Stimulated activated CD4-positive, alpha-beta T cell treated with anti-CD3 and anti-CD28 coated beads, TNF-alpha, amount 100 ng/mL, for 48 hours (primary cell): ENCODE data around the gene WDR90.

Experiments used
- DNase-seq, 3 donors: peaks; one replicate each; pipeline ENCODE4 v3.0.0-alpha.2; 2020; ENCODE audit warnings: low read depth in 3 of 3

The WDR90 gene

DNA sequence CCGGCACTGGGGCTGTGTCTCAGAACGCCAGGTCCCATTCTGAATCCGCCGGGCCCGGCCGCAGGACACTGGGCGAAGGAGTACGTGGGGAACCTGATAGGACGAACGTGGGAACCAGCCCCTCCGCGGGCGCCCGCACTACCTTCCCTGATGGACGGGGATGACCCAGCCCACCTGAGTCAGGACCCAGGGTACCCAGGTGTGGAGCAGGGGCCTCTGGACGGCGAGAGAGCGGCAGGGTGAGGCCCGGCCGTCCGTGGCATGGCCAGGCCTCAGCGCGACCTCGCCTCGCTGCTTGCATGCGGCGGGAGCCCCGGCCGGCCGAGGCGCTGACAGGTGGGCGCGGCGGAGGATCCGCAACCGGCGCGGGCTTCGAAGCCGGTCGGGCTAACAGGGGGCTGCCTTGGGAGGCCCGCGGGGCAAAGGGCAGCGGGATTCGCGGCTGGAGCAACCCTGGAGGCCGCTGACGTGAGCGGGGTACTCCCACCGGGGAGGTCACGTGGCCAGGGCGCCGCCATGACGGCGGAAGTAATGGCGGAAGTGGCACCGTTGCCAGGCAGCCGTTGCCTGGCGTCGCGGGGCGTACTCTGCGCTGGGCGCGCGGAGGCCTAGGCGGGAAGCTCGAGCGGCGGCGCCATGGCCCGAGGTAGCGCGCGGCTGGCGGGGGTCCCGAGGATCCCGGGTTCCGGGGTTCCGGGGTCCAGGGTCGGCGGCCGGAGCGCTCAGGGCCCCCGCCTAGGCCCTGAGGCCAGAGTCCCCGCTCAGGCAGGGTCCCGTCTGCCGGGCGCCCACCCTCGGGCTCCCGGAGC is at the start of gene WDR90:
WDR90 (plus strand) TSS at position 585 of the 809 bp plus-strand sequence; CDS start at position 637, 52 bp downstream.
- peak; percentile 87 to 94 (median 88) for DNase-seq

- no peak for DNase-seq
Observed at GRCh38 chr16:600781-601180, 48.4 kb upstream of the WDR90 start.

DNA sequence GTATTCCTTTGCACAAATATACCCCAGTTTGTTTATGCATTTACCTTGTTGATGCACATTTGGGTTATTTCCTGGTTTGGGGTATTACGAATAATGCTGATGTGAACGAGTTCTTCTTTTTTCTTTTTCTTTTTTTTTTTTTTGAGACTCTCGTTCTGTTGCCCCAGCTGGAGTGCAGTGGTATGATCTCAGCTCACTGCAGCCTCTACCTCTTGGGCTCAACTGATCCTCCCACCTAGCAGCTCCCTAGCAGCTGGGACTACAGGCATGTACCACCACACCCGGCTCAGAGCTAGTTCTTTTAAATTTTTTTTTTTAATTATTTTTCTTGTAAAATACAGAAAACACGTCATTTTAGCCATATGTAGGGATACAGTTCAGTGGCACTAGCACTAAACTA is 45.2 kb upstream of the WDR90 start:
- no peak for DNase-seq

DNA sequence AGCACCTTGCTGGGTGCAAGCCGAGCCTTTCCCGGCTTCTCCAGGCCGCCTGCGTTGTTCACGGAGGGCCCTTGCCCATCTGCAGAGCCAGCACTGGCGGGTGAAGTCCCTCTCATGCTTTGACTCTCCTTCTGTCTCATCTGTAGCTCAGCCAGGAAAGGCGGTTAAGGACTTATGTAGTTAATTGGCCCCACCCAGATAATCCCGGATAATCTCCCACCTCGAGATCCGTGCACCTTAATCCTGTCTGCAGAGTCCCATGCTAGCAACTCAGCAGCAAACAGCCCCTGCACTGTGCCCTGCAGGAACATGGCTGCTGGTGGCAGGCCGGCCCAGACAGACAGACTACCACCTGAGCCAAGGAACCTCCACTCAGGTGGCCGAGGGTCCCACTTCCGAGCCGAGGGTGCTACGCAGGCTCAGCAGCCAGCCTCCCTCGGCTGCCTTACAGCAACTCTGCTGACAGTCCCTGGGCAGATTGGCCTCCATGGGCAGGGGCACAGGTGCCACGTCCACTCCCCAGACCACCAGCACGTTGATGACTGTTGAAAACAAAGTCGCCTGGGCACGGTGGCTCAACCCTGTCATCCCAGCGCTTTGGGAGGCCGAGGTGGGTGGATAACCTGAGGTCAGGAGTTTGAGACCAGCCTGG is 42.4 kb upstream of the WDR90 start:
- no peak for DNase-seq

DNA sequence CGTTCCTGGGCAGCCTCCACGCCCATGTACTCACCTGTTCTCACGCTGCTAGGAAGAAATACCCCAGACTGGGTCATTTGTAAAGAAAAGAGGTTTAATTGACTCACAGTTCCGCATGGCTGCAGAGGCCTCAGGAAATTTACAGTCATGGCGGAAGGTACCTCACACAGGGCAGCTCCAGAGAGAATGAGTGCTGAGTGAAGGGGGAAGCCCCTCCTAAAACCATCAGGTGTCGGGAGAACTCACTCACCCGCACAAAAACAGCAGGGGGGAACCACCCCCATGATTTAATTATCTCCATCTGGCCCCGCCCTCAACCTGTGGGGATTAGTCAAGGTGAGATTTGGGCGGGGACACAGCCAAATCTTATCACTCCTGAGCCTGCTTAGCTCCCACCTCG is 41.1 kb upstream of the WDR90 start:
- DNase-seq, result peak; percentile 24 to 66 (median 53)

DNA sequence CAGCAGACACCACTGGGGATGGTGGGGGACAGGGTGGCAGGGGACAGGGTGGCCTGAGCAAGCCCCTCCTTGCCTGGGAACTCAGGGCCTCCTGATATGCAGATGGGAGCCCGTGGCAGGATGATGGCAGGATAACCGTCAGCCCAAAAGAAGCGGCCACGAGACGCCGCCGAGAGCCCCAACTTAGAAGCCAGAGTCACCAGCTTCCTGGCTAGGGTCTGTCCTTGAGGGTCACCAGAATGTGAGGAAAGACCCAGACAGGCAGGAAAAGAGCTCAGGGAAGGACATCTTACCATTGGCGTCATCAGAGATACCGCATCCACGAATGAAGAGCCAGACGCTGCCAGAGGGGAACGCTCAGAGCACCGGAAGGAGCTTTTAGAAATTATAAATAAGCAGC is 39.8 kb upstream of the WDR90 start:
- no peak for DNase-seq

DNA sequence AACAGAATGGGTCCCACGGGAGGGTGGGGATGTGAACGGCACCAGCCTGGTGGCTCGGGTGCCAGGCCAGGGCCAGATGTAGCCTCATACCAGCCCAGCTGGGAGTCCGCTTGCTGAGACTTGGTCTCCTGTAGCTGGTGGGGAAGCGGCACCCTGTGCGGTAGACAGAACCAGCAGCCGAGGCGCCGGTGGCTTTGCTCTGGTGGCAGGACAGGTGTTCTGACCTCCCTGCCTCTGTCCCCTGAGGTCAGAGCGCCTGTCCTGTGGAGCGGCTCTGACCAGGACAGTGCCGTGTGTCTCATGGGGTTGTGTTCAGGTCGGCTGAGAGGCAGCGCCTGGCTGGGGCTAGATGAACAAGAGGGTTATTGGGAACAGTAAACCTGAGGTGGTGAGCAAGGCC is 39.2 kb upstream of the WDR90 start:
- DNase-seq, result no peak

GRCh38 chr16:610513-611381 is 38.4 kb upstream of the WDR90 start:
- DNase-seq, result peak; percentile 44 to 51 (median 50)

DNA sequence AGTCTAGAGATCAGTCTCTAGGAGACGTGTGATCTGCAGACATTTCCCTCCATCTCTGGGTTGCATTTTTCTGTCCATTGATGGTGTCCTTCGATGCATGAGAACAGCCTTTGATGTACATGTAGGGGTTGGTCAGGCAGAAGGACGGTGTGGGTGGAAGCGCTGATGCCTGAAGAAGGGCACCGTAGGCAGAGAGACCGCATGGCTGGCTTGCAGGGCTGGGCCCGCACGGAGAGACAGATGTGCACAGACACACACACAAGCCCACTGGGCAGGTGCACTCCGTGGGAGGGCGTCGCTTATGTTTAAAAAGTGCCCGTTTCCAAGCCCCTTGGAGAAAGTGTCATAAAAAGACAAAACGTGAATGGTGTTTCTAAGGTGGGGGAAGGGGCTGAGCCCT is 34.0 kb upstream of the WDR90 start:
- DNase-seq, result no peak

DNA sequence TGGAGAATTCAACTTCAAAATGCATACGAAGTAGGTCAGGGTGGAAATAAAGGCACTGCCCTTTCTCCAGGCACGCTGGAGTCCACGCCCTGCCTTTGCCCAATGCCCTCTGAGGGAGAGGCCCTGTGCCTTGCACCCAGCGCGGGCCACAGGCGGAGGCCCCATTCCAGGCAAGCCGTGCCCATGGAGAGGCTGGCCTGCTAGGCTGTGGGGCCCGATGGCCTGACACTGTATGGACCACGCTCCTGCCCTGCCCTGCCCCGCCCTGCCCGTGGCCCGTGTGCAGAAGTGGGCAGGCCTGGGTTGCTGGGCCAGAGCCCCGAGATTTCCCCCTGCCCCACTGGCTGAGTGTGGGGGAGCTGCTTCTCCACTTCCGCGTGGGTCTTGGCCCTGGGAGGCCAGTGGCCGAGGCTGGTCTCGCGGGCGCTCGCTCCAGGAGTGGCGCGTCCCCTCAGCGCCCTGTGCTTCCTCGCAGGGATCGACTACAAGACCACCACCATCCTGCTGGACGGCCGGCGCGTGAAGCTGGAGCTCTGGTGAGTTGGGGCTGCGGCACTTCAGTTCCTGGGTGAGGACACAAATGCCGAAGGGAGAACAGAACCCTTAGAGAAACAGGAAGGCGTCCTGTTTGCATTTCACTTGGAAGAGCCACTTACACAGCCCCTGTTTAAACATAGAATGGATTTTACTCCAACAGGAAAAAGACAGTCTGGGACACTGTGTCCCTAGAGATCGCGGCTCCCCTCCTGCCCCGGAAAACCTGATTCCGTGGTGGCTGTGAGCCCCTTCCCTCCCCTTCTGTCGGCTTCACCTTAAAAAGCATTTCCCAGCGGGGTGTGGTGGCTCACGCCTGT is 32.2 kb upstream of the WDR90 start:
- no peak for DNase-seq

DNA sequence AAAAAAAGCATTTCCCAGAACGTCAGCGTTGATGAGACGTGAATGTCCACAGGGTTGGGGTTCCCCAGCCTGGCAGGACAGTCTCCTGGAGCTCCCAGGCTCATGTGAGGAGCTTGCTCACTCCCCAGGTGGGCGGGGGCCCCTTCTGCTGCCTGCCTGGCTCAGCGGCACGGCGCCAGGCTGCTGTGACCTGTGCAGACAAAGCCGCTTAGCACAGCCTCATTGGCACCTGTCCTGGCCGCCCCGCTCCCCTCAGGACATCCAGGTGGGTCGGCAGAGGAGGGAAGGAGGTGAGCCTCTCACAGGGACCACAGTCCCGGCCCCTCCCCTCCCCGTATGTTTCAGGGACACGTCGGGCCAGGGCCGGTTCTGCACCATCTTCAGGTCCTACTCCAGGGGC is 31.3 kb upstream of the WDR90 start:
- no peak for DNase-seq

GRCh38 chr16:619476-620100 is 29.6 kb upstream of the WDR90 start:
- DNase-seq, result no peak

GRCh38 chr16:620700-621525 is 28.3 kb upstream of the WDR90 start:
- no peak for DNase-seq

- no peak for DNase-seq
Observed at GRCh38 chr16:621526-622105, 27.5 kb upstream of the WDR90 start.

GRCh38 chr16:622920-623280 is 26.3 kb upstream of the WDR90 start:
- DNase-seq, result no peak

DNA sequence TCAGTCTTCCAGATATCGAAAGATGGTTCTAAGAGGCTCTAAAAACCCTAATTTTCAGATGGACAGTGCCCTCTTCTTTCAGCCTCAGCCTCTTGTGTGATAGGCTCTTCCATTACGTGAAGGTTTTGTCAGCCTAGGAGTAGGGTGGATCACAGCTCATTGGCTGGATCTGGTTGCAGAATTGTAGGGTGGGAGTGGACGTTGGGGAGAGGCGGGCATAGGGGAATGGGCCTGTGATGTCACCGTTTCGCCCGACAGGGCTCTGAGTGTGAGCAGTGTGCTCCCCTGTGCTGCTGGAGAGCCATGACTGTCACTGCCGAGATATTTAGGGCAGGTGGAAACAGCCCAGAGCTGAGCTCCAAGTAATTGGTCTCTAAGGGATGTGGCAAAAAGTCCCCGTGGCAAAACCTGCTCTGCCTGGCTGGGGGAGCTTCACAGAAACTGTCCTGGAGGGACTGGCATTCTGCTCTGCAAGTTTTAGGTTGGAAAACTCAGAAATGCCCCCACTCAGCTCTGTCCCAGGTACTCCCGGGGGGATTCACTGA is 24.6 kb upstream of the WDR90 start:
- no peak for DNase-seq

GRCh38 chr16:625117-625976 is 23.8 kb upstream of the WDR90 start:
- no peak for DNase-seq

DNA sequence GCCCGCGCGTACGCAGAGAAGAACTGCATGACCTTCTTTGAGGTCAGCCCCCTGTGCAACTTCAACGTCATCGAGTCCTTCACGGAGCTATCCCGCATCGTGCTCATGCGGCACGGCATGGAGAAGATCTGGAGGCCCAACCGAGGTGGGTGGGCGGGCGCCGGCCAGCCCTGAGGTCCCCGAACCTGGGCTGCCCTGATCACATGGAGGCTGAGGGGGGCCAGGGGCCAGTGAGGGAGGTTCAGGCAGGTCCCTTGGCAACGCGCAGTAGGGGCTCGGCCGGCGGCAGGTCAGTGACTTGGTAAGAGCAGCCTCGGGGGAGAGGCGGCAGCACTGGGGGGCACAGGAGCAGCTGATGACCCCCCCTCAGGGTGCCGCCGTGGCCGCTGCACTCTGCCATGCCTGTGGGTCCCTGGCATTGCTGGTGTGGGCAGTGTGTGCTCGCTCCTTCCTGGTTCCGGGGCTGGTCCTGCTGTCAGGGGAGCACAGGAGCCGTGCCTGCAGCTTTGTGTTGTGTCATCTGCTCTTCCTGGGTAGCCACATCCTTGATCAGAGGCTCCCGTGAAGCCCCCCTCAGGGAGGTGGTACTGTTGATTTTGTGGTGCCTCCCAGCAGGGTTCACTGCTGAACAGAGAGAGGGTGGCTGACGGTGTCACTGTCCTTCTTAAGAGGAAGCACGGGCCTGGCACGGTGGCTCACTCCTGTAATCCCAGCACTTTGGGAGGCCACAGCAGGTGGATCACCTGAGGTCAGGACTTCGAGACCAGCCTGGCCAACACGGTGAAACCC is 23.0 kb upstream of the WDR90 start:
- DNase-seq, result no peak
